ENCODE results near the gene OR52A5. TPM values are rescaled to one million over a fixed set of nuclear protein-coding genes. Genes with fewer than 3 reads are reported as not detected.

Gene OR52A5
- total RNA-seq, 1 experiment from 2014 or later, result not detected

GRCh38 chr11:5096011-5096410 lies 42.1 kb downstream of the OR52A5 start:
- ATAC-seq (no peak), DNase-seq (ENCODE audit: low read depth, low spot score) (no peak)
- Histone ChIP-seq H3K27me3 (ENCODE audit: control insufficient read depth, insufficient read depth, low read length) (no peaks in the 10 kb centered on the region; the same call in 1 of the 2 replicates), H3K4me1 (ENCODE audit: control insufficient read depth, insufficient read depth, low read length) (no peaks in the 10 kb centered on the region), H3K9me3 (ENCODE audit: control insufficient read depth, insufficient read depth, low read depth, low read length) (no peaks in the 10 kb centered on the region), H3K36me3 (ENCODE audit: control insufficient read depth, insufficient read depth, low read length) (no peaks in the 10 kb centered on the region), H3K4me3 (ENCODE audit: low read depth in 2 of 2, low read length in 2 of 2) (no peak overlapping the region), H3K27ac (ENCODE audit: low read length) (no peak overlapping the region)
- BruUV-seq (replicated peaks), result no TSS peak
- POLR2A ChIA-PET, result no interaction called here
- in situ Hi-C loops (cut with HindIII; ENCODE audit: low pct_unique_long_range_greater_than_20kb, low sequenced_read_pairs) (no loop called here), intact Hi-C loops (cut with micrococcal nuclease; ENCODE audit: unreplicated experiment) (loop anchor here (10.0 kb wide), 1 partner anchor 461 kb away; the partner anchor contains the start of gene OR51D1)
- TF ChIP-seq REST (IDR thresholded peaks at IDR 0.05; ENCODE audit: insufficient read depth in 1 of 2, low read depth in 2 of 2, low read length in 1 of 2) (no peak), SIN3A (IDR thresholded peaks at IDR 0.05; ENCODE audit: borderline replicate concordance, insufficient read depth, low read depth, low read length) (no peak), CTCF (IDR thresholded peaks at IDR 0.05) (no peak), POLR2AphosphoS5 (IDR thresholded peaks at IDR 0.05; ENCODE audit: low read depth, low read length) (no peak), TCF7L2 (IDR thresholded peaks at IDR 0.05; ENCODE audit: low read depth, low read length) (no peak)
- CTCF ChIA-PET, result no interaction called here

- intact Hi-C loops (cut with micrococcal nuclease; ENCODE audit: unreplicated experiment), result loop anchor here (10.0 kb wide), 1 partner anchor 458 kb away; the partner anchor contains the start of gene OR51D1
- ChIA-PET CTCF (no interaction called here), POLR2A (no interaction called here)
- H3K4me1 ChIP-seq (ENCODE audit: control insufficient read depth, insufficient read depth, low read length), result no peaks in the 10 kb centered on the region
- H3K9me3 ChIP-seq (ENCODE audit: control insufficient read depth, insufficient read depth, low read depth, low read length), result no peaks in the 10 kb centered on the region
- H3K27ac ChIP-seq (ENCODE audit: low read length), result no peak overlapping the region
- H3K36me3 ChIP-seq (ENCODE audit: control insufficient read depth, insufficient read depth, low read length), result no peaks in the 10 kb centered on the region
- TF ChIP-seq CTCF (IDR thresholded peaks at IDR 0.05) (no peak), SIN3A (IDR thresholded peaks at IDR 0.05; ENCODE audit: borderline replicate concordance, insufficient read depth, low read depth, low read length) (no peak)
- in situ Hi-C loops (cut with HindIII; ENCODE audit: low pct_unique_long_range_greater_than_20kb, low sequenced_read_pairs), result no loop called here
- no TSS peak for BruUV-seq (replicated peaks)
- no peaks in the 10 kb centered on the region; the same call in 1 of the 2 replicates for H3K27me3 ChIP-seq (ENCODE audit: control insufficient read depth, insufficient read depth, low read length)
- H3K4me3 ChIP-seq (ENCODE audit: low read depth in 2 of 2, low read length in 2 of 2), result no peak overlapping the region
- ATAC-seq (no peak), DNase-seq (ENCODE audit: low read depth, low spot score) (no peak)
These were observed 45.2 kb downstream of the OR52A5 start for GRCh38 chr11:5092821-5093585.
